HepG2 (cell line): ENCODE data around the gene ETNK1. TPM values are rescaled to one million over a fixed set of nuclear protein-coding genes. Genes with fewer than 3 reads are reported as not detected.
A peak's percentile ranks its signal among the peaks of the same experiment; 100 is the strongest.

ENCODE experiments used
- CAMTA2 ChIP-seq: sonication (generic); formaldehyde crosslinking; IDR thresholded peaks from 2 replicates; pipeline ENCODE4 v1.4.0; 2020; ENCODE audit warnings: mild to moderate bottlenecking, missing genetic modification reagents, borderline replicate concordance
- NFATC3 ChIP-seq: sonication (generic); formaldehyde crosslinking; IDR thresholded peaks from 2 replicates; pipeline ENCODE4 v1.5.1; 2020; ENCODE audit warnings: mild to moderate bottlenecking, missing genetic modification reagents
- NR2F1 ChIP-seq, 2 experiments: fragments of 450-650 bp in 1 of 2; formaldehyde crosslinking in 1 of 2; IDR thresholded peaks; 2 replicates each; pipeline versions ENCODE4 v1.5.0 to v1.6.1; 2016 to 2020; ENCODE audit warnings: mild to moderate bottlenecking in 1 of 2, missing compliant biosample characterization in 1 of 2, missing genetic modification reagents in 1 of 2, moderate library complexity in 1 of 2
- TBX2 ChIP-seq: sonication (generic); formaldehyde crosslinking; IDR thresholded peaks from 2 replicates; pipeline ENCODE4 v1.5.0; 2020; ENCODE audit warnings: missing genetic modification reagents, mild to moderate bottlenecking, borderline replicate concordance
- ZBTB7B ChIP-seq: sonication (generic); formaldehyde crosslinking; IDR thresholded peaks from 2 replicates; pipeline ENCODE4 v1.4.0; 2020; ENCODE audit warnings: missing genetic modification reagents
- ZNF615 ChIP-seq: sonication (generic); formaldehyde crosslinking; IDR thresholded peaks from 2 replicates; pipeline ENCODE4 v1.5.0; 2020; ENCODE audit warnings: mild to moderate bottlenecking, missing genetic modification reagents, borderline replicate concordance
- ZNF749 ChIP-seq: sonication (generic); formaldehyde crosslinking; IDR thresholded peaks from 2 replicates; pipeline ENCODE4 v1.8.0; 2022; ENCODE audit warnings: mild to moderate bottlenecking, missing genetic modification reagents, moderate library complexity, borderline replicate concordance
- ZNF792 ChIP-seq: IDR thresholded peaks from 2 replicates; pipeline ENCODE4 v1.6.1; 2016
- ZNF841 ChIP-seq: sonication (generic); formaldehyde crosslinking; IDR thresholded peaks from 2 replicates; pipeline ENCODE4 v1.8.1; 2023; ENCODE audit warnings: missing genetic modification reagents, borderline replicate concordance
- polyA plus RNA-seq, 8 experiments: library from polyadenylated mRNA; depleted of rRNA in 3 of 8; stranded (reverse) in 7 of 8; unstranded in 1 of 8; fragments of >200 nt; fragmentation: Illumina TruSeq in 4 of 8; extraction: Trizol in 4 of 8; gene quantifications; 2 replicates each; pipeline versions ENCODE4 v1.2.1 to v1.2.3, GENCODE V29; 2011 to 2016; ENCODE audit warnings: low read depth in 4 of 8, missing spikeins in 1 of 8, mixed read lengths in 1 of 8; ENCODE audit not compliant: insufficient read depth in 1 of 8
- total RNA-seq, 5 experiments: library from RNA; depleted of rRNA; stranded (reverse); fragments of >200 nt; fragmentation: Illumina TruSeq; extraction: Trizol; gene quantifications; 2 replicates each; pipeline ENCODE4 v1.2.3, GENCODE V29; 2016; ENCODE audit warnings: low read depth in 1 of 5
- TF ChIP-seq, protein P1 (sequence below): sonication (generic); formaldehyde crosslinking; IDR thresholded peaks from 2 replicates; pipeline ENCODE4 v1.4.0; 2020; ENCODE audit warnings: mild to moderate bottlenecking, missing genetic modification reagents
- TF ChIP-seq, protein P2 (sequence below): sonication (generic); formaldehyde crosslinking; IDR thresholded peaks from 2 replicates; pipeline ENCODE4 v1.4.0; 2020; ENCODE audit warnings: missing genetic modification reagents, borderline replicate concordance
- TF ChIP-seq, protein P3 (sequence below): conservative IDR thresholded peaks from 2 replicates; pipeline ENCODE4 v1.6.1; 2018; ENCODE audit warnings: missing genetic modification reagents

ETNK1 gene
- total and polyA plus RNA-seq, 2 of the 13 experiments (the other 11 are each of a cell fraction or from before 2014, with no cell fraction given): 14.4 to 55.7 TPM

DNA sequence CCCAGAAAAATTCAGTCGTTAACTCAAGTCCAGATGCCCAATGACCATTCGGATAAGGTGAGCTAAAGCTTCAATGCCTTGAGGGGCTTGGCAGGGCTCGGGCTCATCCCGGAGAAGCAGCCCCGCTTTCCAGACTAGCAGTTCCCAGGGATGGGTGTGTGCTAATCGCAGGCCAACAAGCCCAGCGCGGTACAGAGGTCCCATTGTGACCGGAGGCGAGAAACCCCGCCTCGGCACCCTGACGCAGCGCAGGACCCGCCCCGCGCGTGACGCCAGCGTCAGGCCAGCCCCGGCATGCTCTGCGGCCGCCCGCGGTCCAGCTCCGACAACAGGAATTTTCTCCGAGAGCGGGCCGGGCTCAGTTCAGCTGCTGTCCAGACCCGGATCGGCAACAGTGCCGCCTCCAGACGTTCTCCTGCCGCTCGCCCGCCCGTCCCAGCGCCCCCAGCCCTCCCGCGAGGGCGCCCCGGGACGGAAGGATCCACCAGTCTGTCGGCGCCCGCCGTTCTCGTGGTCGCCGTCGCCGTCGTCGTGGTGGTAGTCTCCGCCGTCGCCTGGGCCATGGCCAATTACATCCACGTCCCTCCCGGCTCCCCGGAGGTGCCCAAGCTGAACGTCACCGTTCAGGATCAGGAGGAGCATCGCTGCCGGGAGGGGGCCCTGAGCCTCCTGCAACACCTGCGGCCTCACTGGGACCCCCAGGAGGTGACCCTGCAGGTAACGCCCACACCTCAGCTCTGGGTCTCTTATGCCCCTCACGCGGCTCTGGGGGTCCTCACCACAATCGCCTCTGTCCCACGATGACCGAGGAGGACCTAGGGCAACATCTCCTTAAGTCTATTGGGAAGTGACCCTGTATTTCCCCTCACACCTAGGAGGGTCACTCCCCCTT lies at the start of gene ETNK1 (continued):
- 0 out of 2 replicates have a peak, but pooled peaks have one; percentile 20 for TF ChIP-seq CAMTA2
- TF ChIP-seq, protein P1, sequence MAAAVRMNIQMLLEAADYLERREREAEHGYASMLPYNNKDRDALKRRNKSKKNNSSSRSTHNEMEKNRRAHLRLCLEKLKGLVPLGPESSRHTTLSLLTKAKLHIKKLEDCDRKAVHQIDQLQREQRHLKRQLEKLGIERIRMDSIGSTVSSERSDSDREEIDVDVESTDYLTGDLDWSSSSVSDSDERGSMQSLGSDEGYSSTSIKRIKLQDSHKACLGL (CRISPR knock-in tag): peak; percentile 92
- TF ChIP-seq ZNF841: no peak
- TF ChIP-seq ZNF792 (CRISPR knock-in tag): peak; percentile 84
- 0 out of 2 replicates have a peak, but pooled peaks have one; percentile 65 for TF ChIP-seq ZNF749 (CRISPR knock-in tag)
- peak; percentile 91 for TF ChIP-seq TBX2 (CRISPR knock-in tag)
- TF ChIP-seq, protein P2, sequence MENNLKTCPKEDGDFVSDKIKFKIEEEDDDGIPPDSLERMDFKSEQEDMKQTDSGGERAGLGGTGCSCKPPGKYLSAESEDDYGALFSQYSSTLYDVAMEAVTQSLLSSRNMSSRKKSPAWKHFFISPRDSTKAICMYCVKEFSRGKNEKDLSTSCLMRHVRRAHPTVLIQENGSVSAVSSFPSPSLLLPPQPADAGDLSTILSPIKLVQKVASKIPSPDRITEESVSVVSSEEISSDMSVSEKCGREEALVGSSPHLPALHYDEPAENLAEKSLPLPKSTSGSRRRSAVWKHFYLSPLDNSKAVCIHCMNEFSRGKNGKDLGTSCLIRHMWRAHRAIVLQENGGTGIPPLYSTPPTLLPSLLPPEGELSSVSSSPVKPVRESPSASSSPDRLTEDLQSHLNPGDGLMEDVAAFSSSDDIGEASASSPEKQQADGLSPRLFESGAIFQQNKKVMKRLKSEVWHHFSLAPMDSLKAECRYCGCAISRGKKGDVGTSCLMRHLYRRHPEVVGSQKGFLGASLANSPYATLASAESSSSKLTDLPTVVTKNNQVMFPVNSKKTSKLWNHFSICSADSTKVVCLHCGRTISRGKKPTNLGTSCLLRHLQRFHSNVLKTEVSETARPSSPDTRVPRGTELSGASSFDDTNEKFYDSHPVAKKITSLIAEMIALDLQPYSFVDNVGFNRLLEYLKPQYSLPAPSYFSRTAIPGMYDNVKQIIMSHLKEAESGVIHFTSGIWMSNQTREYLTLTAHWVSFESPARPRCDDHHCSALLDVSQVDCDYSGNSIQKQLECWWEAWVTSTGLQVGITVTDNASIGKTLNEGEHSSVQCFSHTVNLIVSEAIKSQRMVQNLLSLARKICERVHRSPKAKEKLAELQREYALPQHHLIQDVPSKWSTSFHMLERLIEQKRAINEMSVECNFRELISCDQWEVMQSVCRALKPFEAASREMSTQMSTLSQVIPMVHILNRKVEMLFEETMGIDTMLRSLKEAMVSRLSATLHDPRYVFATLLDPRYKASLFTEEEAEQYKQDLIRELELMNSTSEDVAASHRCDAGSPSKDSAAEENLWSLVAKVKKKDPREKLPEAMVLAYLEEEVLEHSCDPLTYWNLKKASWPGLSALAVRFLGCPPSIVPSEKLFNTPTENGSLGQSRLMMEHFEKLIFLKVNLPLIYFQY (CRISPR knock-in tag): peak; percentile 88
- TF ChIP-seq NR2F1 (CRISPR knock-in tag; IDR thresholded peaks at IDR 0.05): no peak
- TF ChIP-seq, protein P3, sequence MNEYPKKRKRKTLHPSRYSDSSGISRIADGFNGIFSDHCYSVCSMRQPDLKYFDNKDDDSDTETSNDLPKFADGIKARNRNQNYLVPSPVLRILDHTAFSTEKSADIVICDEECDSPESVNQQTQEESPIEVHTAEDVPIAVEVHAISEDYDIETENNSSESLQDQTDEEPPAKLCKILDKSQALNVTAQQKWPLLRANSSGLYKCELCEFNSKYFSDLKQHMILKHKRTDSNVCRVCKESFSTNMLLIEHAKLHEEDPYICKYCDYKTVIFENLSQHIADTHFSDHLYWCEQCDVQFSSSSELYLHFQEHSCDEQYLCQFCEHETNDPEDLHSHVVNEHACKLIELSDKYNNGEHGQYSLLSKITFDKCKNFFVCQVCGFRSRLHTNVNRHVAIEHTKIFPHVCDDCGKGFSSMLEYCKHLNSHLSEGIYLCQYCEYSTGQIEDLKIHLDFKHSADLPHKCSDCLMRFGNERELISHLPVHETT: peak; percentile 35; the same call in 1 of the 2 replicates
- TF ChIP-seq NFATC3 (CRISPR knock-in tag): no peak; the same call in 1 of the 2 replicates
- peak; percentile 61; the same call in 1 of the 2 replicates for TF ChIP-seq ZBTB7B
- TF ChIP-seq ZNF615 (CRISPR knock-in tag): no peak
